NCI-H1092 treated with DMSO at 0.1 percent for 48 hours (cell line): ENCODE measurements around the gene SLC19A1.
"Not testable (repeated sequence)": the region's sequence is repeated elsewhere in the genome, so short reads cannot be mapped to it uniquely, and the experiment has no call there.

Source experiments
- DNase-seq: peaks from one replicate; lab custom pipeline; 2025; lab: John Stamatoyannopoulos, UW

The SLC19A1 gene

GRCh38 chr21:45533361-45533845 lies 8.8 kb downstream of the SLC19A1 start:
- DNase-seq: no peak

- DNase-seq: no peak
Measured at GRCh38 chr21:45532826-45533360, 9.3 kb downstream of the SLC19A1 start.

- DNase-seq: no peak
Measured at GRCh38 chr21:45531393-45532215, 10.6 kb downstream of the SLC19A1 start.

- not testable (repeated sequence) for DNase-seq
Measured at GRCh38 chr21:45531114-45531392, 11.2 kb downstream of the SLC19A1 start.

DNA sequence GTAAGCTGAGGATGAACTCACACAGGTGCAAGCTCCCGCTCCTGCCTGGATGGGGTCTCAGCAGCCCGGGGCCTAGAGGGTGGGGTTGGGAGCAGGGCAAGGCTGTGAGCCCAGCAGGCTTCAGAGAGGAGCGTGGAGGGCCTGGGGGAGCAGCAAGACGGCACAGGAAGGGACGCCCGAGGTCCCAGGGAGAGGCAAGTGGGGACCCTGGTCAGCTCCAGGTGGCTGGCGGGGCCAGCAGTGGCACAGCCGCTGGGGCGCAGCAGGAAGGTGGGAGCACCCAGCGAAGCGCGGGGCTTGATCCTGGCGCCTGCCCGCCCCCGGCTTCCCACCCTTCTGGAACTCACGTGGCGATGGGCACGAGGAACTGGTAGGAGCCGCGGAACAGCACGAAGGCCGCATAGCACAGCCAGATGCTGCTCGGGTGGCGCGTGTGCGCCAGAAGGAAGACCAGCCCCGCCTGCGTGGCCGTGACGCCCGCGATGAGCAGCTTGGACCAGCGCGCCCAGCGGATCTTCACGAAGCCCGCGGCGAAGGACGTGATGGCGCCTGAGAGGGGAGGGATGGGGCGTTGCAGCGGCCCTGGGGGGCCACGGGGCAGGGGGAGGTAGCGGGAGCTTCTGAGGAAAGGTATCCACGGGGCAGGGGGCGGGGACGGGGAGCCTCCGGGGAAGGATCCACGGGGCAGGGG lies 11.7 kb downstream of the SLC19A1 start:
- DNase-seq: no peak

- no peak for DNase-seq
Measured at GRCh38 chr21:45529785-45530422, 12.3 kb downstream of the SLC19A1 start.

DNA sequence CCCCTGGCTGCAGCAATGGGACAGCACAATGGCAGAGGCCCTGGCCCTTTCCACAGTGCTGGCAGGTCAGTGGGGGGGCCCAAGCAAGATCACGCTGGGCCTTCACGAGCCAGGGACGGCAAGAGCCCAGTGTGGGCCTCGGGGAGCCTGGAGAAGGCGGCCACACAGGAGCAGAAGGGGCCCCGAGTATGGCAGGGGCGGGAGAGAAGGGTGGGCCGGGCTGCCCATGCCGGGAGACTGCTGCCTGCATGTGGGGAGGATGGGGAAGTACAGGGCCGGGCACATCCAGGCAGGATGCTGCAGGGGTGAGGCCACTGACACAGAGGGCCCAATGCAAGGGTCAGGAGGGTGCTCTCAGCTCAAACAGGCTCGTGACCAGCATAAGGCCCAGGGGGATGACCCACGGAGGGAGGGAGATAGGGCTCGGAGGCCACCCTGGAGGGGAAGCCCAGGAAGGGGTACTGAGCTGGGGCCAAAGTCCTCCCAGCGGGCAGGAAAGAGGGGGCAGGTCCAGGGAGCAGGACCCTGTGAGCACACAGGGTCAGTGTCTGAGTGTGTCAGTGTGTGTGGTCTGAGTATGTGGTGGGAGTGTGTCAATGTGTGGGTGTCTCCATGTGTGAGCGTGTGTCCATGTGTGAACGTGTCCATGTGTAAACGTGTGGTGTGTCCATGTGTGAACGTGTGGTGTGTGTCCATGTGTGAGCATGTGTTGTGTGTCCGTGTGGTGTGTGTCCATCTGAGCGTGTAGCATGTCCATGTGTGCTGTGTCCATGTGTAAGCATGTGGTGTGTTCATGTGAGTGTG lies 13.1 kb downstream of the SLC19A1 start:
- DNase-seq: no peak

GRCh38 chr21:45528028-45528705 lies 14.1 kb downstream of the SLC19A1 start:
- DNase-seq: no peak

GRCh38 chr21:45527151-45527999 lies 14.9 kb downstream of the SLC19A1 start:
- not testable (repeated sequence) for DNase-seq

DNA sequence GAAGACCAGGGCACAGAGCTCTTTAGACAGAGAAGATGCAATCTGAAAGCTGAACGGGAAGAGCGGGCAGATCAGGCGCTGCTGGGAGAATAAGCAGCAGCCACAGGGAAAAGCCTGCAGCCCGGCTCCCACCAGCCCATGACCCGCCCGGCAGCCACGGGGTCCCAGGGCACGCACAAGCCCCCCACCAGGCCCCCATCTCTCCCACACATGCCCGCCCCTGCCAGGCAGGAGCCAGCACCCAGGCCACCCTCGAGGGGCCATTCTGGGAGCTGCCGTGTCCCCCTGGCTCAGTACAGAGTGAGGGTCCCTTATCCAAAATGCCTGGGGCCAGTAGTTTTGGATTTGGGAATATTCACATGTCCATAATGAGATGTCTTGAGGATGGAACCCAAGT lies 16.3 kb downstream of the SLC19A1 start:
- DNase-seq: no peak

DNA sequence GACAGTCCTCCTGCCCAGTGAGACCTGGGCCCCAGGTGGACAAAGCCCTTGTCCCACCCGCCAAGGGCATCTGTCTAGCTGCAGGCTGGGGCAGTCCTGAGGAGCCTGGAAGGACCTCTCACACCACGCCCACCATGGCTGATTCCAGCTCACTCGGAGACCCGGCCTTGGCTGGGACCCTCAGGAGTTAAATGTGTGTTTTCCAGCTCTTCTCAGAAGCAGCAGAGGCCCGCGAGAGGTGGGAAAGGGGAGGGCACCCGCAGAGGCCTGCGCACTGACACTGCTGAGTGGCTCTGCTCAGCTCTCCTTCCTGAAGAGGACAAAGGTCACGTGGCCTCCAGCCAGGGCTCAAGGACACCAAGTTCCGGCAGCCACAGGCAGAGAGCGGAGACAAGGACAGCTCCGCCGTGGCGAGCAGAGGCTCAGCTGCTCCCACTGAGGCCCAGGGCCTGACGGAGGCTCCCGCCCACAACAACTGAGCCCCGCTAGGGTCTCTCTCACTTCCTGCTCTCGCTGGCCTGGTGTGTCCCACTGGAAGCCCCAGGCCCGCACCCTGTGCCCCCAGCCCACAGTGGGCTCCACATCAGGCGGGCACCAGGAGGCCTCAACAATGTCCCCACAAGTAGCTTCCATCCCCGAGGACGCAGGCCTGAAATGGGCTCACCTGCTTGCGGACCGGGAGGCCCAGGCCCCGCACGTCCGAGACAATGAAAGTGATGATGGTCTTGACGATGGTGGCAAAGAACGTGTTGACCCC lies 16.9 kb downstream of the SLC19A1 start:
- no peak for DNase-seq

DNA sequence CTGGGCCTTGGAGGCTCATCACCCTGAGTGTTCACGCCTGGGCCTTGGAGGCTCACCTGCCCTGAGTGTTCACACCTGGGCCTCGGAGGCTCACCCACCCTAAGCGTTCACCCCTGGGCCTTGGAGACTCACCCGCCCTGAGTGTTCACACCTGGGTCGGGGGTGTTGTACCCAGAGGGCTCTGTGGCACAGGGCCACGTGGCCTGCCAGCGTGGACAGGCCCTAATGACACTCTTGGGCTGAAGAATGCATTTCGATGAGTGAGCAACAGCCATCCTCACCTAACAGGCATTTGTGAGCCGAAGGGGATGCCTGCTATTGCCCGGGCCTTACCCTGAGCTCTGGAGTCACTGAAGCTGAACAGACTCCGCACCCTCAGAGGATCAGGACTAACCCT lies 17.5 kb downstream of the SLC19A1 start:
- DNase-seq: no peak

- no peak for DNase-seq
Measured at GRCh38 chr21:45523411-45524101, 18.7 kb downstream of the SLC19A1 start.

DNA sequence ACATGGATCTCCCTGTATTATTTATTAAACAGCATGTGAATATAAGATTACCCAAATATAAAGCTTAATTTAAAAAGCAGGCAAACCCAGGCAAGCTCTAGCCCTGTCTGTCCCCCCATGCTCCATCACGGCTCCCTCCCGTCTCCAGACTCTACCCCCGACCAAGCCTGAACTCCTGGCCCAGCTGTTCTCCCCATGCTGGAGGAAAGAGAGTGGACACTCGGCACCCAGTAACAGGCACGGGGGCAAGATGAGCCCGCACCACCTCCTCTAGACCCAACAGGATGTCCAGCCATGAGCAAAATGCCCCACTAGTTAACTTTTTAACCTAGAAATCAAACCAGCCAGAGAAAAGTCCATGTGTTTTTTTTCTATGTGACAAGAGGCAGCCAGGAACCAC lies 19.3 kb downstream of the SLC19A1 start:
- DNase-seq: no peak

- DNase-seq: no peak
Measured at GRCh38 chr21:45522381-45522780, 19.9 kb downstream of the SLC19A1 start.

- no peak for DNase-seq
Measured at GRCh38 chr21:45521241-45521640, 21.0 kb downstream of the SLC19A1 start.

DNA sequence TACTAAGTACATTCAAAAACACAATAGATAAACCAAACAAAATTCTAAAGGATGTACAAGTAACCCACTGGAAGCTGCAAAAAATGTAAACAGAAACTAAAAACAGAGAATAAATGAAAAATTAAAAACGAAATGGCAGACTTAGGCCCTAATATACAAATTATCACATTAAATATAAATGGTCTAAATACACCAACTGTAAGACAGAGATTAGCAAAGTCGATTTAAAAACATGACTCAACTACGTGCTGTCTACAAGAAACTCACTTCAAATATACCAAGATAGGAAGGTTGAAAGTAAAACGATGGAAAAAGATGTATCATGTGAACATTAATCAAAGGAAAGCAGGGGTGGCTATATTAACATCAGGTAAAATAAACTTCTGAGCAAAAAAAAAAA lies 23.1 kb downstream of the SLC19A1 start:
- no peak for DNase-seq

- DNase-seq: no peak
Measured at GRCh38 chr21:45518742-45519141, 23.5 kb downstream of the SLC19A1 start.
